Measurements from ENCODE around the gene PLP1. TPM values are rescaled to one million over a fixed set of nuclear protein-coding genes. Genes with fewer than 3 reads are reported as not detected.

The PLP1 gene, protein sequence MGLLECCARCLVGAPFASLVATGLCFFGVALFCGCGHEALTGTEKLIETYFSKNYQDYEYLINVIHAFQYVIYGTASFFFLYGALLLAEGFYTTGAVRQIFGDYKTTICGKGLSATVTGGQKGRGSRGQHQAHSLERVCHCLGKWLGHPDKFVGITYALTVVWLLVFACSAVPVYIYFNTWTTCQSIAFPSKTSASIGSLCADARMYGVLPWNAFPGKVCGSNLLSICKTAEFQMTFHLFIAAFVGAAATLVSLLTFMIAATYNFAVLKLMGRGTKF
- total RNA-seq: not detected

DNA sequence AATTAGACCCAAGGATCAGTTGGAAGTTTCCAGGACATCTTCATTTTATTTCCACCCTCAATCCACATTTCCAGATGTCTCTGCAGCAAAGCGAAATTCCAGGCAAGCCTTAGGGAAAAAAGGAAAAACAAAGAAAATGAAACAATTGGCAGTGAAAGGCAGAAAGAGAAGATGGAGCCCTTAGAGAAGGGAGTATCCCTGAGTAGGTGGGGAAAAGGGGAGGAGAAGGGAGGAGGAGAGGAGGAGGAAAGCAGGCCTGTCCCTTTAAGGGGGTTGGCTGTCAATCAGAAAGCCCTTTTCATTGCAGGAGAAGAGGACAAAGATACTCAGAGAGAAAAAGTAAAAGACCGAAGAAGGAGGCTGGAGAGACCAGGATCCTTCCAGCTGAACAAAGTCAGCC, at the start of gene PLP1:
PLP1 (plus strand) TSS at position 295 of the 400 bp plus-strand sequence. CDS start 156 bp downstream, outside the sequence.
- ATAC-seq (replicated peaks in 1 of 2): no peak
- peaks cover 52% of the 10 kb centered on the region for H3K27me3 Mint-ChIP-seq (ENCODE audit: low read depth)

GRCh38 chrX:103727115-103727514, 49.5 kb upstream of the PLP1 start:
- Mint-ChIP-seq H3K27ac (no peak overlapping the region), H3K27me3 (ENCODE audit: low read depth) (peaks cover 35% of the 10 kb centered on the region), H3K9me3 (no peaks in the 10 kb centered on the region), H3K4me1 (ENCODE audit: low read depth) (no peaks in the 10 kb centered on the region), H3K36me3 (ENCODE audit: insufficient read depth in 2 of 2) (no peaks in the 10 kb centered on the region), H3K4me3 (no peak overlapping the region)
- ATAC-seq (replicated peaks in 1 of 2): no peak
- DNase-seq: no peak

More for the DNA sequence above, at the start of gene PLP1:
- H3K4me3 Mint-ChIP-seq: no peak within 1 kb of the TSS
- H3K4me1 Mint-ChIP-seq (ENCODE audit: low read depth): no peaks in the 10 kb centered on the region
- no peaks in the 10 kb centered on the region for H3K36me3 Mint-ChIP-seq (ENCODE audit: insufficient read depth in 2 of 2)
- H3K27ac Mint-ChIP-seq: no peak within 1 kb of the TSS
- no peaks in the 10 kb centered on the region for H3K9me3 Mint-ChIP-seq
- no peak for DNase-seq

DNA sequence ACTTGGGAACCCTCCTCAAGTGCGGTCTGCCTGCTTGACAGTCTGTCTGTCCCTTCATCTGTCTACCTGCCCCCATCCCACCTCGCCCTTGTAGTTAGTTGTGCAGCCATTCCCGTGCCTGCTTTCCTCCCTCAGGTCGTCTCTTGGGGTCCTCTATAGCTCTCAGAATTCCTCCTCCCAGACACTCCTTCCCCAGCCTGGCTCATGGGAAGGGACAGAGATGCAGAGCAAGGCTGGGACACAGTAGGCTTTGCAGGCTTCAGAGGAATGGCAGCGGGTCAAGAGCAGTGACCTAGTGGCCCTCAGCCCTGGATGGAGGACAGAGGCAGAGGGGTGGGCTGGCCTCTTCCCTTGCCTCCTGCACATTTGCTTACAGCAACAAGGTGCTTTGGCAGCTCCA, 47.6 kb upstream of the PLP1 start:
- Mint-ChIP-seq H3K27me3 (ENCODE audit: low read depth) (peaks cover 39% of the 10 kb centered on the region), H3K4me1 (ENCODE audit: low read depth) (peaks cover under 1% of the 10 kb centered on the region), H3K9me3 (no peaks in the 10 kb centered on the region), H3K4me3 (no peak overlapping the region), H3K27ac (no peak overlapping the region), H3K36me3 (ENCODE audit: insufficient read depth in 2 of 2) (no peaks in the 10 kb centered on the region)
- ATAC-seq (replicated peaks in 1 of 2): no peak
- no peak for DNase-seq

GRCh38 chrX:103730147-103730795, 46.4 kb upstream of the PLP1 start:
- Mint-ChIP-seq H3K4me3 (no peak overlapping the region), H3K27ac (no peak overlapping the region), H3K27me3 (ENCODE audit: low read depth) (peaks cover 48% of the 10 kb centered on the region), H3K36me3 (ENCODE audit: insufficient read depth in 2 of 2) (no peaks in the 10 kb centered on the region), H3K9me3 (no peaks in the 10 kb centered on the region), H3K4me1 (ENCODE audit: low read depth) (peaks cover 7% of the 10 kb centered on the region)
- no peak for DNase-seq
- no peak for ATAC-seq (replicated peaks in 1 of 2)

DNA sequence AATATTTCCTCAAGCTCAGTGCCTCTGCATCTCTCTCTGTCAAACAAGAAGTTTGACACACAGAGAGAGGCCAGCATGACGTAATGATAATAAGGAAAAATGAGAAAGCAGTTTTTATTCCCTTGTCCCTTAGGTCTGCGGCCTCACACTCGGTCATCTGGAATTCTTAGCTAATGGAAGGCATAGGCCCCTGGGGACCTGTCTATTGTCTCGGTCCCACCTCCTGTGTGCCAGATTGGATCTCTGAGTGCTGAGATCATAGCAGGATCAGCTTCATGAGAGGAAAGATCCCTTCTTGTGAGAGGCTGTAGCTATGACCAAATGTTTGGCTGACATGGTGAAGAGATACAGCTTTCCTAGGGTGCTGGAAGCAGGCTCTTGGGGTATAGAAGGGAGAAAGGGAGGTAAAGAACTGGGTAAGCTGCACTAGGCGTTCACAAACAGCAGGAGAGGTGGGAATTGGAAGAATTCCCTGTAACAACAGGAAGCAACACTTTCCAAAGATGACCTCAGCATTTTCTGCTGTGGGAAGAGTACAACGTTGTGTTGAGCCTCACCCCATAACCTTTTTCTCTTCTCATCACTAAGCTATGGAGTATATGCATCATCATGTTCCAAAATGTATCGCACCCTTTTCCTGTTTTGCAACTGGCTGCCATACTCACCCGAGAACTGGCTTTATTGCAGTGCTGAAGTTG, 45.7 kb upstream of the PLP1 start:
- ATAC-seq (replicated peaks in 1 of 2) (no peak), DNase-seq (no peak)
- Mint-ChIP-seq H3K27me3 (ENCODE audit: low read depth) (peaks cover 48% of the 10 kb centered on the region), H3K4me1 (ENCODE audit: low read depth) (peaks cover 7% of the 10 kb centered on the region), H3K9me3 (no peaks in the 10 kb centered on the region), H3K36me3 (ENCODE audit: insufficient read depth in 2 of 2) (no peaks in the 10 kb centered on the region), H3K27ac (no peak overlapping the region), H3K4me3 (no peak overlapping the region)

- no peaks in the 10 kb centered on the region for H3K9me3 Mint-ChIP-seq
- no peaks in the 10 kb centered on the region for H3K36me3 Mint-ChIP-seq (ENCODE audit: insufficient read depth in 2 of 2)
- peaks cover 7% of the 10 kb centered on the region for H3K4me1 Mint-ChIP-seq (ENCODE audit: low read depth)
- H3K27ac Mint-ChIP-seq: no peak overlapping the region
- DNase-seq (no peak), ATAC-seq (replicated peaks in 1 of 2) (no peak)
- peaks cover 62% of the 10 kb centered on the region for H3K27me3 Mint-ChIP-seq (ENCODE audit: low read depth)
- no peak overlapping the region for H3K4me3 Mint-ChIP-seq
These were observed 43.6 kb upstream of the PLP1 start for GRCh38 chrX:103733017-103733416.

GRCh38 chrX:103734125-103734760, 42.4 kb upstream of the PLP1 start:
- Mint-ChIP-seq H3K27ac (no peak overlapping the region), H3K36me3 (ENCODE audit: insufficient read depth in 2 of 2) (no peaks in the 10 kb centered on the region), H3K9me3 (no peaks in the 10 kb centered on the region), H3K4me3 (no peak overlapping the region), H3K4me1 (ENCODE audit: low read depth) (peaks cover 7% of the 10 kb centered on the region), H3K27me3 (ENCODE audit: low read depth) (peaks cover 59% of the 10 kb centered on the region)
- peak; percentile 81 to 90 for ATAC-seq (replicated peaks in 1 of 2)
- peak; percentile 2 to 3 for DNase-seq

DNA sequence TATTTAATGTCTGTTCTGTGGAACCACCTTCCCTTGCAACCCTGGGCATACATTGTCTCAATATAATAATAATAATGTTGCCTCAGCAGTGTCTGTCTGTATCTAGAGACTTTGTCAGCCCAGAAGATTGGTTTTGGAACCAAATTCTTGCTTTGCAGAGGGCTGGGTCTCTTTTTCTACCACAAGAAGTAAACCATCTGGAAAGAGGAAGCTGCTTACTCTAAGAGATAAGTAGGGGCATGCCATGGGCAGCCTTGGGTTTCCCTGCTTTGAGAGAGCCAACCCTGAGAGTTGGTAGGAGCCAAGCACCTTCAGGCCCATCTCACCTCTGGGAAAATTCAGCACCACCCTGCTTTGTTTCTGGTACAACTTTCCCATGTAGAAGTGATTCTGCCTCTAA, 38.9 kb upstream of the PLP1 start:
- Mint-ChIP-seq H3K27ac (no peak overlapping the region), H3K9me3 (no peaks in the 10 kb centered on the region), H3K4me3 (no peak overlapping the region), H3K4me1 (ENCODE audit: low read depth) (peaks cover 7% of the 10 kb centered on the region), H3K27me3 (ENCODE audit: low read depth) (peaks cover 30% of the 10 kb centered on the region), H3K36me3 (ENCODE audit: insufficient read depth in 2 of 2) (no peaks in the 10 kb centered on the region)
- no peak for ATAC-seq (replicated peaks in 1 of 2)
- no peak for DNase-seq

GRCh38 chrX:103739421-103739820, 37.2 kb upstream of the PLP1 start:
- Mint-ChIP-seq H3K9me3 (no peaks in the 10 kb centered on the region), H3K36me3 (ENCODE audit: insufficient read depth in 2 of 2) (no peaks in the 10 kb centered on the region), H3K4me1 (ENCODE audit: low read depth) (peaks cover 2% of the 10 kb centered on the region)

DNA sequence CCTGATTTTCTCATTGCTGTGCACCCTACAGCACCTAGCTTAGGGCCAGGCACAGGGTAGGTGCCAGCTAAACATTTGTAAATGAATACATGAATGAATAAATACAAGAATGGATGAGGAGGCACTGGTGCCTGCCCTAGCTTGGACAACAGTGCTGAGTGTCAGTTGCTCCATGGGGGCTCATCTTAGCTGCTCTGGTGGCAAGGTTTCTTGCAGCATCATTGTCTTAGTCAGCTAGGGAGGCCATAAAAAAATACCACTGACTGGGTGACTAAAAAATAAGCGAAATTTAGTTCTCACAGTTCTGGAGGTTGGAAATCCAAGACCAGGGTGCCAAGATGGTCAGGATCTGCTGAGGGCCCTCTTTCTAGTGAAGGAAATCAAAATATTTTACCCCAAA, 34.8 kb upstream of the PLP1 start:
- H3K27ac Mint-ChIP-seq: no peak overlapping the region
- no peaks in the 10 kb centered on the region for H3K36me3 Mint-ChIP-seq (ENCODE audit: insufficient read depth in 2 of 2)
- H3K9me3 Mint-ChIP-seq: no peaks in the 10 kb centered on the region
- no peak for DNase-seq
- H3K4me3 Mint-ChIP-seq: no peak overlapping the region
- peaks cover 6% of the 10 kb centered on the region for H3K27me3 Mint-ChIP-seq (ENCODE audit: low read depth)
- no peaks in the 10 kb centered on the region for H3K4me1 Mint-ChIP-seq (ENCODE audit: low read depth)
- ATAC-seq (replicated peaks in 1 of 2): no peak

More at GRCh38 chrX:103739421-103739820, 37.2 kb upstream of the PLP1 start:
- Mint-ChIP-seq H3K27ac (no peak overlapping the region), H3K27me3 (ENCODE audit: low read depth) (peaks cover 19% of the 10 kb centered on the region), H3K4me3 (no peak overlapping the region)
- ATAC-seq (replicated peaks in 1 of 2) (no peak), DNase-seq (no peak)

DNA sequence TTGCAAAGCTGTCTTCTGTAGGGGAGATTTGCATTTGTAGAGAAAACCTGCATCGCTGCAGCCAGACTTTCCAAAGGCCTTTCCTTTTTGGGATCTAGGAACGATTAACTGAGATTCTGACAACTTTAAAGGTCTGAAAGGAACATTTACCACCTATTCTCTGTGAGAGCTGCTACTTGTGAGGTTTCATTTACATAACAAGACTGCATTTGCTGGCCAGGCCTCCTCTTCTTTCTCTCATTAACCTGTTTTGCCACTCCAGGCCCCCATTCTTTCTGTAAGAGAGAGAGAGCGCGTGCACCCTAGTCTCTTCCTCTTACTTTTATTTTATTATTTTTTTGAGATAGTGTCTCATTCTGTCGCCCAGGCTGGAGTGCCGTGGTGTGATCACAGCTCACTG, 34.3 kb upstream of the PLP1 start:
- no peaks in the 10 kb centered on the region for H3K4me1 Mint-ChIP-seq (ENCODE audit: low read depth)
- ATAC-seq (replicated peaks in 1 of 2) (no peak), DNase-seq (no peak)
- H3K36me3 Mint-ChIP-seq (ENCODE audit: insufficient read depth in 2 of 2): no peaks in the 10 kb centered on the region
- H3K27ac Mint-ChIP-seq: no peak overlapping the region
- no peak overlapping the region for H3K4me3 Mint-ChIP-seq
- no peaks in the 10 kb centered on the region for H3K9me3 Mint-ChIP-seq
- peaks cover 3% of the 10 kb centered on the region for H3K27me3 Mint-ChIP-seq (ENCODE audit: low read depth)

DNA sequence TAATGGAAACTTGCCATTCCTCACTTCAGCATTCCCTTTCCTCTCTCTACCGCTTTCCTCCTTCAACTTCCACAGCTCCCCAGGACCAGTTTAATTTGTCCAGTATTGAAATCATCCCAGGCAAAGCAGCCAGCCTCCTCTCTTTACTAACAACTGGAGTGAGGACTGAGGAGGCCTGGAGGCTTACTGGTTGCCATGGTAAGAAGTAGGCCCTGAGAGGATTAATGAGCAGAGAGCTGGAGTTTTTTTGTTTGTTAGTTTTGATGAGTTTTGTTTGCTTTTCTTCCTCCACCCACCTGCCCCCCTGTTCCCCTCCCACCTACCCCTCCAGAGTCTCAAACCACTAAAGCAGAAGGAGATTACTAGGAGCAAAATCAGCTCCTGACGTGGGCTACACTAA, 29.5 kb upstream of the PLP1 start:
- H3K27ac Mint-ChIP-seq: no peak overlapping the region
- ATAC-seq (replicated peaks in 1 of 2) (no peak), DNase-seq (no peak)
- no peak overlapping the region for H3K4me3 Mint-ChIP-seq
- peaks cover 21% of the 10 kb centered on the region for H3K27me3 Mint-ChIP-seq (ENCODE audit: low read depth)
- no peaks in the 10 kb centered on the region for H3K36me3 Mint-ChIP-seq (ENCODE audit: insufficient read depth in 2 of 2)
- H3K4me1 Mint-ChIP-seq (ENCODE audit: low read depth): no peaks in the 10 kb centered on the region
- no peaks in the 10 kb centered on the region for H3K9me3 Mint-ChIP-seq

GRCh38 chrX:103754401-103754800, 22.2 kb upstream of the PLP1 start:
- Mint-ChIP-seq H3K4me1 (ENCODE audit: low read depth) (no peaks in the 10 kb centered on the region), H3K9me3 (peaks cover 3% of the 10 kb centered on the region in 2 donors), H3K36me3 (ENCODE audit: insufficient read depth in 2 of 2) (no peaks in the 10 kb centered on the region), H3K27ac (no peak overlapping the region), H3K27me3 (ENCODE audit: low read depth) (peaks cover 11% of the 10 kb centered on the region), H3K4me3 (no peak overlapping the region)
- DNase-seq: no peak
- no peak for ATAC-seq (replicated peaks in 1 of 2)
